Measurements from ENCODE around the gene FERMT1.
"Not testable (repeated sequence)": the region's sequence is repeated elsewhere in the genome, so short reads cannot be mapped to it uniquely, and the experiment has no call there.

Gene FERMT1

DNA sequence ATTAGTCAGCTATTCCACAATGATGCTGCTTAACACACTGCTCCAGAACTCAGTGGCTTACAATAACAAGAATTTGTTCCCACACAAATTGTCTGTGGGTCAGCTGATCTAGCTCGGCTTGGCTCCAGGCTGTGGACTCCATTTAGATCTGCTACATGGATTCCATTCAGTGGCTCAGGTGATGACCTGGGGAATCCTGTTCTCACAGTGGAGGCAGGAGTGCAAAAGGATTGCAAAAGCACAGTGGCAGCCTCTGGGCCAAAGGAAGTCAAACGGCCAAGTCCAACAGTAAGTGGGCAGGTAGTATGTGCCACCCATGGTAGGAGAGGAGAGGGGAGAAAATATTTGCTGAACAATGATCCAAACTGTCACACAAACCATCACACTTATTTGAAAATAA lies 53.2 kb downstream of the FERMT1 start:
- DNase-seq (ENCODE audit: low read depth), result no peak

DNA sequence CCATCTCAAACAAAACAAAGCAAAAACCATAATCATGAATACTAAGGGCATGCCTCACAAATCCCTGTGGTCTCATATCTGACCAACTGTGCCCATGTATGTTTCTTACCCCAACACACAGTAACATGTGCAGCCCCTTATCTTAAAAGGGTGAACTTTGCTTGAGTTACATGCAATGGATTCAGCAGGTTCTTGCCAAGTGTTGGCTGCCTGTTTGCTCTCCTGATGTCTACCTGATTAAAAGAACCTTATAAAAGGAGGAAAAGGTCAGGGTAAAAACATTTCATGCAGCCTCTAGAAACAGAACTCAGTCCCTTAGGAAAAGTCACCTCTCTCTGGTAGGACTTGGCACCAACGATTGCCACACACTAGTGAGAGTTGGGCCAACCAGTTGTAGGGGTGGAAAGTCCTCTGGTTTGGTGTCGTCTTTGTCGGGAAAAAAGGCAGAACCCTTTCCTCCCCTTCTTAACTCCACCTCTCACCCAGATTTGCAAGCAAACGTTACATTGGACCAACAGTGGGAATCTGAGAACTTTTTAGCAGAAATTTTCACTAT lies 55.0 kb downstream of the FERMT1 start:
- no peak for DNase-seq (ENCODE audit: low read depth)

DNA sequence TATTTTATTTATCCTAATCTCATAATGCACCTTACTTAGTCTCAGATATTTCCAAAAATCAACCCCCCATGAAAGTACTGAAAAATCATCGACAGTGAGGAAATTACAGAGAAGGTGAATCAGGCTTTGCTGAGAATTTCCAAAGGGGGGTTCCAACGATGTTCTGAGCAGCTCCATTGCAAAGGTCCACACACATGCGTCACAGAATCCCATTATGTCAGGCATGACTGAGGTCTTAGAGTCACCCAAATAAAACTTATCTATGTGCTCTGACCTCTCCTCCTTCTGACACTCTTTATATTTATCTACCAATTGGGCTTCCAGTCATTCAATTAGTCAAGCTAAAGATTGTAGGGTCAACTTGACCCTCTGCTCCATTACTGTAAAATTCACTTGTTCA lies 56.2 kb downstream of the FERMT1 start:
- DNase-seq (ENCODE audit: low read depth), result no peak

DNA sequence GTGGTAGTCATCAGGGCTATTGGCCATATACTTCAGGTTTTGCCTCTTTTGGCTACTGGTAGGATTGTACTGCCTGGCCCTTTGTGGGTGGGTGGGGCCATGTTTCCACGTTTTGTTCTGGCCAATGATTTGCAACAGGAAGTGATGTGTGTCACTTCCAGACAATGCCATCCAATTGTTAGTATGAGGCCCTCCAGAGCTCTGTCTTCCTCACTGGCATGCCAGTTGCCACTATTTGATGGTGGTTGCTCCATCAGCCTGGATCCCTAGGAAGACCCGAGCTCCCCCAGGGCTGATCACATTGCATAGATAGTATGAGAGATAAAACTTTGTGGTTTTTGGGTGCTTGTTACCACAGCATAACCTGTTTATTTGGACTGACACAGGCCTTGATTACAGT lies 61.3 kb downstream of the FERMT1 start:
- no peak for DNase-seq (ENCODE audit: low read depth)

DNA sequence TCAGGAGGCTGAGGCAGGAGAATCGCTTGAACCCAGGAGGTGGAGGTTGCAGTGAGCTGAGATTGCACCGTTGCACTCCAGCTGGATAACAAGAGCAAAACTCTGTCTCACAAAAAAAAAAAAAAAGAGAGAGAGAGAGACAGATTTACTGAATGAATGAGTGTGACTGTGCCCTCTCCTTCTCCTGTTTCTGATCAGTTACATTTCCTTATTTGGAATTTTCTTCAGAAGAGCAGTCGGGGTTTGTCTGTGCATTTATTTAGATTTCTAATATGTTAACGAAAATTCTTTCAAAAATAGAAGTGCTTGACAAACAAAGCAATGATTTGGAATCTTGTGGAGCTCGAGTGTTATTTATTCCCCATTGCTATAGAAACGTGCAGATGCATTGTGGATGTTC lies 62.6 kb downstream of the FERMT1 start:
- no peak for DNase-seq (ENCODE audit: low read depth)

DNA sequence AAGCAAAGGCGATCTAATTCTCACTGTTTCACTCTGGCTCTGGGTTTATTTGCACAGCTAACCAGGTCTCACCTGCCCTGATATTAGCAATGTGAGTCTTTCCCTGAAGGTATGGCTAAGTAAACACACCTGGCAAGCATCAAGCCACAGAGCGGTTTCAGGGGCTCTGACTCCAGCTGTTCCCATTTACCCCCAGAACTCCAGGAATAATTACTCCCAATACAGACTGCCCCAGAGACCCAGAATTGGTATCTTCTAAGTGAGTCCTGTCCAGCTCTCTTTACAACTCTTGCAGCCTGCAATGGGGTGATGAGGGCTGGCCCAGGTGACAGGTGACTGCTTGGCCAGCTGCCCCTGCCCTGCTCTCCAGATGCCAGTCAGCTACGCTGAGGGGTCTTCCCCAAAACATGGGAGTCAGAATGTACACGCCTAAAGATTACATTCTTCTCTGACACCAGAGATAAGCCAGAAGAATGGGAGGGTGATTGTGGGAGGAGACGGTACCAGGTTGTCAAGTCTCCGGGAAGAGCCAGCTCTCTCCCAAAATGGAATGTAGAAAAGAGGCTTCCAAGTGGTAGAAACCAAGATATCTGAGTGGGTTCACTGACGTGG lies 64.0 kb downstream of the FERMT1 start:
- DNase-seq (ENCODE audit: low read depth), result no peak

DNA sequence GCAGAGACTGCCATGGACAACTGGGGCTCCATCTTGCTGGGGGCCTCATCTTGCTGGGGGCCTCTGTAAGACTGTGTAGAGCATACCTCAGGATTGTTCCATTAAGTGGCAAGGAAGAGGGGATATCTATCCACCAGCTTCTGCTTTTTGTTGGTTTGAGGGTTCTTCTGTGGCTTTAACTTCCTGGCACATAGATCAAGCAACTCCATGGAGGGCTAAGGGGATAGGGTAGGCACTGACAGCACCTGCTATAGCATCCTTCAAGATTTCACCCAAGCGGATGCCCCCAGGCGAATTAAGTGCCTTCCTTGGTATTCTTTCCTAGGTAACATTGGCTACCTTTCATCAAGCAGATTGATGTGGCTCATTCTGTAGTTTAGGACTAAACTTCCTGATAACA lies 65.1 kb downstream of the FERMT1 start:
- DNase-seq (ENCODE audit: low read depth), result no peak

DNA sequence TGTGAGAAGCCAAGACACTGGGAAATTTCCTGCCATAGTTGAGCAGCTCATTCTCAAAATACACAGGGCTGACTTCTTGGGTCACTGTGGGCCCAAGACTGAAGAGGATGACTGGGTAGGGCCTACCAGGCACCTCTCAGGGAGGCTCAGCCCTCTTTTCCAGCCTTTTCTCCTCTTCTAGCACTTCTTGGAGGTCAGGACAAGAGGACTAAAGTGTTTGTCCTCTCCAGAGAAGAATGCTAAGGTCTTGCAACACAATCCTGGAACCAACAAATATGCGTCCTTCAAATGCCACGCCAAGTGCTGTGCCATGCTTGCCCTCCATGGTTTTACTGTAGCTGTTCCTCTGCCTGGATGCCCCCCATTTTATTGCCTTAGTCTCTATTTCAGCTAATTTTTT lies 65.7 kb downstream of the FERMT1 start:
- no peak for DNase-seq (ENCODE audit: low read depth)

DNA sequence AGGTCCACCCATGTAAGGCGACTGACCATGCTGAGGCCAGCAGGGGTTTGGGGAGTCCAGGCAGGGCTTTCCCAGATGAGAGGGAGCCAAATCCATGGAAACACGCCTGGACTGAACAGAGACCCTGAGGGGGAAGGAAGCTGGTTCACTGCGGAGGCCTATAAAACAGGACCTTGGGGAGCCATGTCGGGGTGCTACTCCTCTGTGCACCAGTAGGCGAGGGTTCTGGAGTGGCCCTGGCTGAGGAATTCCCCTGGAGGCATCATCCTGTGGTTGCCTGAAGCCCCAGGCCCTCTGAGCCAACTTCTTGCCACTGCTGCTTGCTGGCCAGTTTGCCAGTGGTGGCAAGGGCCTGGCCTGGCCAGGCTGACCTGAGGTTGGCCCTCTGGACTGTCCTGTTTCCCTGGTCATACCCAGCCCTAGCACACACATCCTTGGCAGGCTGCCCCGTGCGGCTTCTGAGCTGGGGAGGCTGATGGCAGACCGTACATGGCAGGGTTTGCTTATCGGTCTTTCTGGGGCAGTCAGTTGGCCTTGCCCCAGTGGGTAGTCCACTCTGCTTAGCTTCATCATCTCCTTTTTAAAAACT lies 66.8 kb downstream of the FERMT1 start:
- no peak for DNase-seq (ENCODE audit: low read depth)

DNA sequence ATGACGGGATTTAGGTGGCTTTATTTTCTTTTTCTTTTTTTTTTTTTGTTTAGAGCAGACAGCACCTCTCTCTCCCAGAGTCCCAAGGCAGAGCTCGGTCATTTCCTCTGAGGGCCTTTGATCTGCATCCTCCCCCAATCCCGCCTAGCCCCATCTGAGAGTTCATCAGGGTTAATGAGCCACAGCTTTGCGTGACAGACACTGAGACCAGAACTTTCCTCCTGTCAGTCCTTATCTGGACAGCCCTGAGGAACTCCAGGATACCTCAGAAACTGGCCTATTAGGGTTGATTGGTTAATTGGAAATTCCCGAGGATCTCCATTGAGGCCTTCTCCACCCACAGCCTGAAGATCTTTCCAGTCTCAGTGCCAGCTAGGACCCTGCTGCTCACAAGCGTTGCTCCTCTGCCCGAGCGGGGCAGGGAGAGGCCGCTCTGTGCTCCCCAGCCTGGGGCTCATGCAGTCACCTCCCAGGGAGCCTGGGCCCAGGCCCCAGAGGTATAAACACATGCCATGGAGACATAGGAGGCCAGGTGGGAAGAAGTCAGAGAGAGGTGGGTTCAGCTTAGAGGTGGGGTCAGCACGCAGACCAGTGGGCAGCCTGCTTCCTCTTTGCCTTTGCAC lies 67.6 kb downstream of the FERMT1 start:
- no peak for DNase-seq (ENCODE audit: low read depth)

DNA sequence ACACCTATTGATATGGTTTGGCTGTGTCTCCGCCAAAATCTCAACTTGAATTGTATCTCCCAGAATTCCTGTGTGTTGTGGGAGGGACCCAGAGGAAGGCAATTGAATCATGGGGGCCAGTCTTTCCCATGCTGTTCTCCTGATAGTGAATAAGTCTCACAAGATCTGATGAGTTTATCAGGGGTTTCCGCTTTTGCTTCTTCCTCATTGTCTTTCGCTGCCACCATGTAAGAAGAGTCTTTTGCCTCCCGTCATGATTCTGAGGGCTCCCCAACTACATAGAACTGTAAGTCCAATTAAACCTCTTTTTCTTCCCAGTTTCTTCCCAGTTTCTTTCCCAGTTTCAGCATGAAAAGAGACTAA lies 68.2 kb downstream of the FERMT1 start:
- not testable (repeated sequence) for DNase-seq (ENCODE audit: low read depth)

DNA sequence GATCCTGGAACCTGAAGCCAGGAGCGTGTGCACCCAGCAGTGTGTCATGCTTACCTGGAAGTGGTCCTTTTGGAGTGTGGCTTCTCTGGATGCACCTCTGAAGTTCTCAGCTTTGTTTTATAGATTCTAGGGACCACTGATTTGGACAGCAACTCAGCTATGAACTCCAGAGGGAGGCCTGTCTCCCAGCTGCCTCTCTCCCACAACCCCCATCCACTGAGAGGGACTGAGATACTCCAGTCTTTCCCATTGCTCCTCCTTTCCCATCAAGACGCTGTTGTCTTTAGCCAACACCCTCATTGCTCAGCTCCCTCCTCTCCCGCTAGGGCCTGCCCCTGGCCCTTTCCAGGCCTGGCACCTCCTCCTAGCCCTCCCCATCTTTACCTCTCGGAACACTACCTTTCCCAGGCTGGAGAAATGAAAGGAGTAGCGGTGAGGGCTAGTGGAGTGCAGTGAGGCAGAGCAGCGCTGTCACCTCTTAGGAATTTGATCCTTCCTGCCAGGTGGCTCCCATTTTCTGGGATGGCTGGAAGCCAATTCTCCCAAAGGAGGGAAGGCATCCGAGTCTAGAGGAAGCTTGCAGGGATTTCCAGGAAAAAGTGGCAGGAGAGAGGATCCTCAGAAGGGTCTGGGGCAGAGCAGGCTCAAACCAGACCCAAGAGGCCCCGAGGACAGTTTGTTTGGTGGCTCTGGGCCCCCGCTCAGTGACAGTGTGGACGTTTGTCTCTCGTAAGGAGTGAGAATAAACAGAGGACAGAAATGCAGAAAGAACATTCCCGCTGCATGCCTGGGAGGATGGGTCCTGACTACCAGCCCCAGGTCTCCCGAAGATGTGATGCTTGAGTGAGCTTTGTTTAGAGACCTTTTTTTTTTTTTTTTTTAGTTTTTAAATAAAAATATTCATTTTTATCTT lies 68.8 kb downstream of the FERMT1 start, which contains the start of gene LRRN4:
Gene LRRN4, minus strand, starts transcription at position 285 of the 913 bp plus-strand sequence. CDS start 1,261 bp downstream, outside the sequence.
- no peak for DNase-seq (ENCODE audit: low read depth)

DNA sequence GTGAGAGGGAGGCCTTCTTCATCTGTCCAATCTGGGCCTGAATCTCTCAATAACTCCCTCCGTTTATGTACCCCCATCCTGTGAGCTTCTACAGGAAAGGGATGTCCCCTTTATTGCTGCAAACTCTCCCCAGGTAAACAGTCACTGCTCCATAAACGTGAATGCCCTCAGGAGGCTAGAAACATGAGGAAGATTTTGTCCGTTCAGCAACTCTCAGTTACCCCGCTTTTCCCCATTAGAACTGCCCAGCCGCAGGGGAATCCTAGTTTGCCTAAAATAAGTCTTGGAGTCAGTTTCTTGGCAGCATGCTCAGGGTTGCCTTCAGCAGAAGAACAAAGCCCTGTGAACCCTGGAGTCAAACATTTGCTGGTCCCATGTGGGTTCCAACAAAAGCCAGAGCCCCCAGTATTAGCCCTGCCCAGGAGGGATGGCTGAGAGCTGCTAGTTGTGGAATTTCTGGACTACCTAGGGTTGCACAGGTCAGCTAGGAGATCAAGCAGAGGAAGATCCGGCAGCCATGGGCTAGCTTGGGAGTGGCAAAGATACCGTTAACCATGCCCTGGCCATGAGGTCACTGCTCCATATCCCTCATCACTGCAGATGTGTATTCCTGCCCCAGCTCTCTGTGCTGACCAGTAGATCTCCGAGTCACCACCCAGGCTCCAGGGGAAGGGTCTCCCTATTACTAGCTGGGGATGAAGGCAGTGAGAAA lies 69.6 kb downstream of the FERMT1 start:
- no peak for DNase-seq (ENCODE audit: low read depth)

DNA sequence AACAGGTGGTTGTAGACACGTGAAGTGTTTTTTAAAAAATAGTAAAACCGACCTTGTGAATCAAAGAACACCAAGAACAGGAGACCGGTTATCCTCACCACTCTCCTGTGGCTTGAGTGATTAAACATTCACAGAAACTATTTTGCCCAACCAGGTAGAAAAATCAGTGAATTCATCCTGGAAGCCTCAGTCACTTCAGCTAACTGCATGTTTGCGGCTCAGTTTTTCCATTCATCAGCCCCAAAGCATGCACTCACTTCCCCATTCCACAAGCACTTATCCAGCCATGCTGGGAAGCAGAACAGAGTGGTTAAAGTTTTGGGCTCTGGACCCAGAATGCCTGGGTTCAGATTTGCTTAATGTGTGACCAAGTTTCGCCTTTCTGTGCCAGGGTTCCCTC lies 71.3 kb downstream of the FERMT1 start:
- DNase-seq (ENCODE audit: low read depth), result no peak

DNA sequence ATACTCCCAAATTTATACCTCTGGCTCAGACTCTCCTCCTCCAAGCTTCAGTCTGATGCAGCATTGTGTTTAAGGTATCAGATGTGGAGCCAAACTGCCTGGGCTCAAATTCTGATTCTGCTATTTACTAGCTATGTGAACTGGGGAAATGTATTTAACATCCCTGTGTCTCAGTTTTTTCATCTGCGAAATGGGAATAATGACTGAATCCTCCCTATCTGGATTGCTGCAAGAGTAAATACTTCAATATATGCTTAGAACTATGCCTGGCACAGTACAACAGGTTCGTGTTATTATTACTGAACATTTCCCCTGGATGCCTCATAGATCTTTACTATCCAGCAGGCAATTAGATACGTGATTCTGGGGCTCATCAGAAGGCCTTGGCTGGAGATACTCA lies 74.4 kb downstream of the FERMT1 start:
- DNase-seq (ENCODE audit: low read depth), result no peak

DNA sequence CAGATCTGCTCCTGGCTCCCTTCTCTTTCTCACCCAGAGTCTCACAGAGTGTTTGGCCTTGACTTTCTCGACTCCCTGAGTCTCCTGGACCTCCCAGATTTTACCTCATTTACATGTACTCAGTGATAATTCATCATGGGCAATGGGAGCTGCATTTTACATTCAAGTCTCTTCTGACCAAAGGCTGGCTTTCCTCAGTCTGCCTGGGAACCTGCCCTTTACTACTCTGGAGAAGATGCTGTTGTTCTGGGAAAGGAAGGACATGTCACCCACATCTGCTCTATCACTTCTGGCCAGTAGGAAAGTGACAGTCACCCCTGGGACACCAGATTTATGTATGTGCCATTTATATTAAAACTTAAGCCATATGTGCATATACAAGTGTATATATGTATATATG lies 76.4 kb downstream of the FERMT1 start:
- DNase-seq (ENCODE audit: low read depth), result no peak

DNA sequence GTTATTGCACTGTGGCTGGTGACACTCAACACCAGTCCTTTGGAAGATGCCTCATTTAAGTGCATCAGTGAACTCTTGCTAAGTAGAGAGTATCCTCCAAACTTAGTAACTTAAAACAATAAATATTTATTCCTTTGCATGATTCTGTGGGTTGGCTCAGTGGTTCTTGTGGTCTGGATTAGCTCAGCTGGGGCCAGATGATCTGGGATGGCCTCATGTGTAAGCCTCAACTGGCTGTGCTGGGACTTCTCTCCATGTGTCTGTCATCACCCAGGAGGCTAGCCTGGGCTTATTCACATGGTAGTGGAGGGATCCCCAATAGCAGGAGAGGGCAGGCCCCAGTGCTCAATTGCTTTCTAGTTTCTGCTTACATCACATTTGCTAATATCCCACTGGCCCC lies 77.3 kb downstream of the FERMT1 start:
- no peak for DNase-seq (ENCODE audit: low read depth)

DNA sequence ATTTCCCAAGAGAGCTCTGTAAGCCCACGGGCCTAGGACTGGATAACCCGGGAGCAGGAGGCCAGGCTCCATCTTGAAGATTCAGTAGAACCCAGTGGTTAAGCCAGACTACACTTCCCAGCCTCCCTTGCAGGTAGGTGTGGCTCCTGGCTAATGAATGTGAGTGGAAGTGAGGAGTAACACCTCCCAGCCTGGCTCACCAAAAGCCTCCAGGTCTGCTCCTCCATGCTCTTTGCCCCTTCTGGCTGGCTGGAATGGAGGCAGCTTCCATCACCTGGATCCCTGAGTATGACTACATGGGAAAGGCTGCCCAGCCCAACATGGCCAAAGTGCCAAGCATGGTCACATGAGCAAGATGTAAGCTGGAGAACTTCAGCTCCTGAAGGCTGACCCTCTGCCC lies 78.7 kb downstream of the FERMT1 start:
- no peak for DNase-seq (ENCODE audit: low read depth)

DNA sequence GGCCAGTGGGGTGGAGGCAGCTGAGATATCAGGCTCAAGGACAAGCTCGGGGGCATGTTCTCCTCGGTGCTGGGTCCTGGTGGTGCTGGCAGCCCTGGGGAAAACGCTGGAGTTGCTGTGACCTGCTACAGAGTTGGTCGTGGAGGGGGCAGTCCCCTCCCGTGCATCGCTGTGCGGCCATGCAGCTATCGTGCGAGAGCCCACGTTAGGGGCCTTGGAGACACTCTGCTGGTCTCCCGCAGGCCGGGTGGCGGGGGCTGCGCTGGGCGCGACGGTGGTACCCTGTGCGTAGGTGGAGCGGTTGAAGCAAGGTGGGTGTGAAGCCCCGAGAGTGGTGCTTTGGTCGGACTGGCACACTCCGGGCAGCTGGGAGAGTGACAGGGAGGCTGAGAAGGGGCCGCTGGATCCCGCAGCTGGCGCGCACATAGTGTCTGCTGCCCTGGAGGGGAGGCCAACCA lies 81.0 kb downstream of the FERMT1 start:
- no peak for DNase-seq (ENCODE audit: low read depth)

DNA sequence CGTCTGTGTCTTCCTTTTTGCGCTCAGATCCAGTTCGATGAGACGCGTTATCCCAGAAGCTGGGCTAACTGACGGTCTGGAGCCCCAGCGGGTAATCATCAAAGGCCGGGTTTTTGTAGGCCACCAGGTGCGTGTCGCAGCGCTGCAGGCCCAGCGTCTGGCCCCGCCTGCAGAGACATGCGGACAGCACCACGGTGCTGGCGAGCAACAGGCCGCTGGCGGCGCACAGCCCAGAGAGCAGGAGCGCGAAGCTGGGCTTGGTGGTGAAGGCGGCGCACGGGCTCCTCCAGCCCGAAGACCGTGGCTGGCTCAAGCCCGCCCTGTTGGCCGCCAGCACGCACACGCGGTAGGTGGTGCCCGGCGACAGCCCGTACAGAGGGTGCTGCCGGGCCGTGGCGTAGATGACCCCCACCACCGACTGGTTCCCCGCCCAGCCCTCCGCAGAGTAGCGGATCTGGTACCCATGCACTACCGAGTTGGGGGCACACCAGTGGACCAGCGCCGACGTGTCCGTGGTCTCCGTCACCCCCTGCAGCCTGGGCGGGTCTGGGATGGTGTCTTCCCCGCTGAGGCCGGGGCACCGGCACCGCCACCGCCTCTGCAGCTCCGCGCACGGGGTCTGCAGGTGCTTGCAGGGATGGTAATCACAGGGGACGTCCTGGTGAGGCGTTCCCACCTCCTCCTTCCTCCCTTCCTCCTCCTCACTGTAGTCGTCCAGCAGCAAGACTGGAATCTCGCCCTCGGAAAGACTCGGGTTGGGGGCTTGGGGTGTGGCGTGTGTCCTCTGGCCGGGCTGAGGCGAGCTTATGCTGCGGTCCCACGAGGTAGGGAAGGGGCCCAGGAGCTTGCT lies 81.6 kb downstream of the FERMT1 start:
- DNase-seq (ENCODE audit: low read depth), result no peak

DNA sequence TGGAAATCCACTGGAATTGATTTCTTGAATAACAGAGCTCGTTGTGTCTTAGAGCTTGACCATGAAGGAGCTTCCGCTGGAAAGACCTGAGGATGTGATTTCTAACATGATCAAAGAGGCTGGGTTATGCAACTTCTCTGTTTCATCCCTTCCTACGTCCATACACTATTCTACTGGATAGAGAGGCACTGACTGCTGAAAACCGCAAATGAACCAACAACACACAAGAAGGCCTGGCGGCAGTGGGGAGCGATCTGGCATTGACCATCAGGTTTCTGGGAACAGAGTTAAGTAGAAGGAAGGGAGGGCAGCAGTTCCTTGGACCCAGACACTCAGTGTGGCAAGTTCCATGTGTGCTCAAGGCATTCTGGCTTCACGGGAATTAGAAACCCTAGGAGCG lies 82.3 kb downstream of the FERMT1 start:
- DNase-seq (ENCODE audit: low read depth), result no peak

All from stimulated activated CD8-positive, alpha-beta memory T cell treated with anti-CD3 and anti-CD28 coated beads, Interleukin-12 subunit alpha, Interleukin-12 subunit beta, amount 100 ng/mL, for 1 hour (primary cell).